Measurements from ENCODE around the gene CHD2. TPM values are rescaled to one million over a fixed set of nuclear protein-coding genes. Genes with fewer than 3 reads are reported as not detected.

CHD2 gene
- total and polyA plus RNA-seq, 10 of the 15 experiments (the other 5 are each of a cell fraction or from before 2014, with no cell fraction given), result 38.1 to 94.7 (median 63.3) TPM

GRCh38 chr15:92922418-92923002, 22.4 kb downstream of the CHD2 start:
- in situ Hi-C loops (cut with MboI), result no loop called here
- Histone ChIP-seq H2AFZ (ENCODE audit: control insufficient read depth, low read depth, low read length) (no peak overlapping the region; the same call in 1 of the 2 replicates), H3K4me1 (ENCODE audit: control insufficient read depth, insufficient read depth, low read length) (peaks cover 31% of the 10 kb centered on the region), H3K9ac (ENCODE audit: control insufficient read depth, insufficient read depth, low read length) (peak overlapping the region; percentile 33), H3K36me3 (ENCODE audit: control insufficient read depth in 2 of 2, insufficient read depth in 2 of 2, low read length in 1 of 2) (peaks cover 10 to 45% of the 10 kb centered on the region in 2 experiments), H3K27me3 (replicated peaks in 1 of 2; ENCODE audit: control insufficient read depth in 2 of 2, insufficient read depth in 2 of 2, low read length in 1 of 2) (no peaks in the 10 kb centered on the region), H3K27ac (ENCODE audit: control insufficient read depth, insufficient read depth) (peak overlapping the region; percentile 71), H3K4me2 (ENCODE audit: control insufficient read depth, insufficient read depth) (peak overlapping the region; percentile 73), H4K20me1 (ENCODE audit: control insufficient read depth, insufficient read depth) (no peaks in the 10 kb centered on the region), H3K79me2 (ENCODE audit: control insufficient read depth, insufficient read depth, low read length) (peaks cover 84% of the 10 kb centered on the region), H3K4me3 (0 out of 2 replicates have a peak overlapping the region, but pooled peaks have one; percentile 15), H3K9me3 (replicated peaks; ENCODE audit: control insufficient read depth, insufficient read depth, low read length) (no peaks in the 10 kb centered on the region; the same call in 2 of the 3 replicates)
- ChIA-PET SMC1A (ENCODE audit: uncharacterized antibody, unreplicated experiment) (interaction anchor here (0.7 to 12.8 kb wide), 18 partner anchors 8 to 125 kb away, joined by 3 to 150 read pairs (median 6); partner anchors contain the start of gene CHD2), RAD21 (ENCODE audit: unreplicated experiment) (interaction anchor here (1.0 to 10.9 kb wide), 6 partner anchors 11 to 126 kb away, joined by 3 to 128 read pairs (median 8); partner anchors contain the start of gene CHD2), POLR2A (interaction anchor here (0.7 to 14.3 kb wide), 8 partner anchors 9 to 121 kb away, joined by 3 to 184 read pairs (median 6); partner anchors contain the start of gene CHD2), CTCF (interaction anchor here (1.1 to 9.4 kb wide), 8 partner anchors 15 to 258 kb away, joined by 3 to 126 read pairs (median 8); partner anchors contain the start of gene CHD2)
- no TSS peak for BruUV-seq (replicated peaks)
- ATAC-seq (peak; percentile 78), FAIRE-seq (no peak), DNase-seq (ENCODE audit: low read depth, low spot score) (no peak)
- 16% methylated on average over 5 of the region's 5 CpGs for WGBS (ENCODE audit: insufficient coverage, insufficient replicate concordance, low lambda C conversion rate, missing lambda C conversion rate)
- intact Hi-C loops (cut with micrococcal nuclease; ENCODE audit: unreplicated experiment), result no loop called here
- TF ChIP-seq KDM1A (IDR thresholded peaks at IDR 0.05; ENCODE audit: borderline replicate concordance), result no peak
- TF ChIP-seq EZH2 (IDR thresholded peaks at IDR 0.05; ENCODE audit: borderline replicate concordance, control insufficient read depth, low read depth, low read length), result no peak
- no peak for TF ChIP-seq SIX5 (IDR thresholded peaks at IDR 0.05; ENCODE audit: low read depth, low read length, severe bottlenecking)
- TF ChIP-seq CBFB (IDR thresholded peaks at IDR 0.05; ENCODE audit: low read depth), result no peak
- TF ChIP-seq PAX5 (IDR thresholded peaks at IDR 0.05; ENCODE audit: borderline replicate concordance, low read depth, low read length), result no peak
- TF ChIP-seq RB1 (IDR thresholded peaks at IDR 0.05; ENCODE audit: borderline replicate concordance), result no peak
- TF ChIP-seq SKIL (IDR thresholded peaks at IDR 0.05; ENCODE audit: low read depth, poor library complexity, severe bottlenecking), result no peak
- TF ChIP-seq RAD51 (IDR thresholded peaks at IDR 0.05), result peak; percentile 76
- peak; percentile 55 for TF ChIP-seq MLLT1 (IDR thresholded peaks at IDR 0.05)
- no peak for TF ChIP-seq YY1 (IDR thresholded peaks at IDR 0.05; ENCODE audit: low read depth, low read length)
- TF ChIP-seq POLR2AphosphoS5 (IDR thresholded peaks at IDR 0.05; ENCODE audit: low read length), result 0 out of 2 replicates have a peak, but pooled peaks have one; percentile 44
- no peak for TF ChIP-seq USF1 (IDR thresholded peaks at IDR 0.05; ENCODE audit: borderline replicate concordance, extremely low read length, insufficient read depth, low read depth, low read length)
- TF ChIP-seq HSF1 (IDR thresholded peaks at IDR 0.05; ENCODE audit: low read depth, low read length), result 0 out of 2 replicates have a peak, but pooled peaks have one; percentile 42
- no peak for TF ChIP-seq GATAD2B (conservative IDR thresholded peaks at IDR 0.05; ENCODE audit: low read depth)
- 0 out of 2 replicates have a peak, but pooled peaks have one; percentile 18 for TF ChIP-seq RELB (IDR thresholded peaks at IDR 0.05; ENCODE audit: low read depth)

All from GM12878 (cell line).